Transverse colon (tissue), 4 donors: ENCODE measurements around the gene PRPF19. TPM values are rescaled to one million over a fixed set of nuclear protein-coding genes. Genes with fewer than 3 reads are reported as not detected.
"Not testable (repeated sequence)": the region's sequence is repeated elsewhere in the genome, so short reads cannot be mapped to it uniquely, and the experiment has no call there.

ENCODE experiments used
- DNase-seq: peaks from one replicate; pipeline ENCODE4 v3.0.0-alpha.2; 2019
- H3K27ac ChIP-seq, 4 donors: fragments of 200-600 bp; sonication (generic); 2 replicates each; pipeline ENCODE4 v1.5.1; 2016 to 2018; ENCODE audit warnings: inconsistent platforms in 4 of 4
- H3K27me3 ChIP-seq: fragments of 200-600 bp; sonication (generic); 2 replicates; pipeline ENCODE4 v1.5.1; 2017; ENCODE audit warnings: inconsistent platforms
- H3K36me3 ChIP-seq, 4 donors: fragments of 200-600 bp; sonication (generic); 2 replicates each; pipeline ENCODE4 v1.5.1; 2017 to 2019; ENCODE audit warnings: inconsistent platforms in 4 of 4
- H3K4me1 ChIP-seq, 4 donors: fragments of 200-600 bp; sonication (generic); 2 replicates each; pipeline ENCODE4 v1.5.1; 2017 to 2020; ENCODE audit warnings: inconsistent platforms in 4 of 4
- H3K4me3 ChIP-seq, 4 donors: fragments of 200-600 bp; sonication (generic); 1 replicate in 1 of 4; 2 replicates in 3 of 4; pipeline versions ENCODE4 v1.5.1 to v1.6.1; 2017 to 2019; ENCODE audit warnings: inconsistent platforms in 4 of 4
- H3K9me3 ChIP-seq, 2 donors: fragments of 200-600 bp; sonication (generic); 2 replicates each; pipeline ENCODE4 v1.5.1; 2017 to 2019; ENCODE audit warnings: inconsistent platforms in 2 of 2
- CTCF ChIP-seq, 5 experiments: fragments of 200-600 bp in 3 of 5; fragments of 450-650 bp in 2 of 5; sonication (generic) in 3 of 5; IDR thresholded peaks; 1 replicate in 2 of 5; 2 replicates in 3 of 5; pipeline ENCODE4 v1.5.1; 2016 to 2017; ENCODE audit warnings: antibody characterized with exemption in 5 of 5, inconsistent platforms in 3 of 5, mild to moderate bottlenecking in 2 of 5, moderate library complexity in 1 of 5
- EP300 ChIP-seq: sonication (generic); formaldehyde crosslinking; IDR thresholded peaks from one replicate; pipeline ENCODE4 v1.6.1; 2017; ENCODE audit warnings: antibody characterized with exemption, low read depth
- POLR2A ChIP-seq: fragments of 450-650 bp; IDR thresholded peaks from one replicate; pipeline ENCODE4 v1.6.1; 2016; ENCODE audit warnings: antibody characterized with exemption, mild to moderate bottlenecking, moderate library complexity
- POLR2AphosphoS5 ChIP-seq, 3 donors: sonication (generic); formaldehyde crosslinking; IDR thresholded peaks; one replicate each; pipeline ENCODE4 v1.6.1; 2016; ENCODE audit warnings: antibody characterized with exemption in 3 of 3
- WGBS, 2 donors: methylation state at CpG; one replicate each; pipeline ENCODE4 v1.1.5; 2018; ENCODE audit warnings: low coverage in 1 of 2; 5-methylcytosine and 5-hydroxymethylcytosine counted together
- in situ Hi-C, 4 donors: fragments of 200-750 bp; cut with MboI; loops; one replicate each; pipeline versions ENCODE4 v1.15.0 to v1.15.1; 2017; ENCODE audit warnings: low sequenced_read_pairs in 3 of 4, low pct_ligation_motif_present in 1 of 4, low pct_unique_long_range_greater_than_20kb in 1 of 4
- intact Hi-C: fragments of 100-400 bp; cut with DNase I; formaldehyde crosslinking; loops from one replicate; pipeline ENCODE4 v1.15.1; 2023; ENCODE audit warnings: low total_unique reads
- total RNA-seq, 4 donors: library from RNA; depleted of rRNA; stranded (reverse); fragments of >200 nt; gene quantifications; one replicate each; pipeline ENCODE4 v1.1.0, GENCODE V29; 2016

PRPF19 gene
- total RNA-seq, 4 donors from 2014 or later: 15.5 to 70.3 (median 42.8) TPM

- DNase-seq: no peak
- in situ Hi-C loops: no loop called here
- Histone ChIP-seq H3K27me3 (no peaks in the 10 kb centered on the region), H3K4me3 (peak overlapping the region in 1 of 4 donors; percentile 79), H3K27ac (peak overlapping the region; percentile 93 to 95 (median 94)), H3K4me1 (peaks cover 0 to 28% (median 21%) of the 10 kb centered on the region in 4 donors), H3K36me3 (no peaks in the 10 kb centered on the region), H3K9me3 (no peaks in the 10 kb centered on the region)
- TF ChIP-seq CTCF (IDR thresholded peaks at IDR 0.05) (no peak), POLR2AphosphoS5 (IDR thresholded peaks at IDR 0.05) (no peak), EP300 (no peak), POLR2A (no peak)
- intact Hi-C loops: no loop called here
- 88 to 100% methylated on average over 1 to 22 of the region's 22 CpGs for WGBS, 2 donors
These were observed 6.6 kb upstream of the PRPF19 start for GRCh38 chr11:60912851-60913528.

GRCh38 chr11:60912223-60912850 lies 6.0 kb upstream of the PRPF19 start:
- TF ChIP-seq CTCF (IDR thresholded peaks at IDR 0.05) (no peak), POLR2A (no peak), POLR2AphosphoS5 (IDR thresholded peaks at IDR 0.05) (no peak), EP300 (no peak)
- no peak overlapping the region for H3K4me3 ChIP-seq
- H3K27ac ChIP-seq: peak overlapping the region in 1 of 4 donors; percentile 95

GRCh38 chr11:60910711-60911380 lies 4.5 kb upstream of the PRPF19 start:
- H3K9me3 ChIP-seq: no peaks in the 10 kb centered on the region
- H3K4me1 ChIP-seq: peaks cover 0 to 30% (median 22%) of the 10 kb centered on the region in 4 donors
- no peak for TF ChIP-seq POLR2A
- no peak for TF ChIP-seq POLR2AphosphoS5 (IDR thresholded peaks at IDR 0.05)
- TF ChIP-seq EP300: no peak
- TF ChIP-seq CTCF (IDR thresholded peaks at IDR 0.05): peak in 1 of 5 experiments; percentile 12
- WGBS, 2 donors: 59 to 76% methylated on average over 4 to 5 of the region's 5 CpGs
- no peak for DNase-seq
- H3K27ac ChIP-seq: peak overlapping the region in 1 of 4 donors; percentile 27
- H3K4me3 ChIP-seq: no peak overlapping the region
- intact Hi-C loops (no loop called here), in situ Hi-C loops (no loop called here)
- H3K27me3 ChIP-seq: no peaks in the 10 kb centered on the region
- no peaks in the 10 kb centered on the region for H3K36me3 ChIP-seq

More at GRCh38 chr11:60912223-60912850, 6.0 kb upstream of the PRPF19 start:
- in situ Hi-C loops (no loop called here), intact Hi-C loops (no loop called here)
- Histone ChIP-seq H3K27me3 (no peaks in the 10 kb centered on the region), H3K9me3 (no peaks in the 10 kb centered on the region), H3K4me1 (peaks cover 0 to 29% (median 21%) of the 10 kb centered on the region in 4 donors), H3K36me3 (no peaks in the 10 kb centered on the region)
- no peak for DNase-seq
- 75 to 81% methylated on average over 1 to 12 of the region's 12 CpGs for WGBS, 2 donors

GRCh38 chr11:60910281-60910687 lies 3.9 kb upstream of the PRPF19 start:
- H3K27ac ChIP-seq: peak overlapping the region in 1 of 4 donors; percentile 38
- peak; percentile 68 for DNase-seq
- 54 to 59% methylated on average over 2 to 3 of the region's 3 CpGs for WGBS, 2 donors
- H3K36me3 ChIP-seq: no peaks in the 10 kb centered on the region
- no peaks in the 10 kb centered on the region for H3K27me3 ChIP-seq
- no peak for TF ChIP-seq EP300
- no peak for TF ChIP-seq CTCF (IDR thresholded peaks at IDR 0.05)
- TF ChIP-seq POLR2AphosphoS5 (IDR thresholded peaks at IDR 0.05): no peak
- no peak for TF ChIP-seq POLR2A
- no peaks in the 10 kb centered on the region for H3K9me3 ChIP-seq
- intact Hi-C loops (no loop called here), in situ Hi-C loops (no loop called here)
- no peak overlapping the region for H3K4me3 ChIP-seq
- peaks cover under 1 to 30% (median 22%) of the 10 kb centered on the region in 4 donors for H3K4me1 ChIP-seq

GRCh38 chr11:60909680-60910280 lies 3.4 kb upstream of the PRPF19 start:
- intact Hi-C loops, H3K27me3 ChIP-seq, in situ Hi-C loops, H3K36me3 ChIP-seq, DNase-seq, H3K9me3 ChIP-seq, H3K4me3 ChIP-seq: not testable (repeated sequence)
- WGBS, 2 donors: 67 to 81% methylated on average over 3 of the region's 3 CpGs
- Histone ChIP-seq H3K4me1 (peaks cover 6 to 31% (median 22%) of the 10 kb centered on the region in 4 donors), H3K27ac (peak overlapping the region in 1 of 4 donors; percentile 38)
